Effector CD4-positive, alpha-beta T cell (primary cell): ENCODE results near the gene RGS7.
"Not testable (repeated sequence)": the region's sequence is repeated elsewhere in the genome, so short reads cannot be mapped to it uniquely, and the experiment has no call there.

Source experiments
- DNase-seq: peaks from one replicate; pipeline ENCODE4 v3.0.0-alpha.2; 2020

The RGS7 gene

GRCh38 chr1:240820816-240821215, 536.2 kb downstream of the RGS7 start:
- no peak for DNase-seq

GRCh38 chr1:240816472-240816871, 540.5 kb downstream of the RGS7 start:
- no peak for DNase-seq

- DNase-seq, result no peak
Measured at GRCh38 chr1:240813720-240814119, 543.3 kb downstream of the RGS7 start.

- no peak for DNase-seq
Measured at GRCh38 chr1:240811256-240811655, 545.7 kb downstream of the RGS7 start.

- DNase-seq, result no peak
Measured at GRCh38 chr1:240808381-240808780, 548.6 kb downstream of the RGS7 start.

DNA sequence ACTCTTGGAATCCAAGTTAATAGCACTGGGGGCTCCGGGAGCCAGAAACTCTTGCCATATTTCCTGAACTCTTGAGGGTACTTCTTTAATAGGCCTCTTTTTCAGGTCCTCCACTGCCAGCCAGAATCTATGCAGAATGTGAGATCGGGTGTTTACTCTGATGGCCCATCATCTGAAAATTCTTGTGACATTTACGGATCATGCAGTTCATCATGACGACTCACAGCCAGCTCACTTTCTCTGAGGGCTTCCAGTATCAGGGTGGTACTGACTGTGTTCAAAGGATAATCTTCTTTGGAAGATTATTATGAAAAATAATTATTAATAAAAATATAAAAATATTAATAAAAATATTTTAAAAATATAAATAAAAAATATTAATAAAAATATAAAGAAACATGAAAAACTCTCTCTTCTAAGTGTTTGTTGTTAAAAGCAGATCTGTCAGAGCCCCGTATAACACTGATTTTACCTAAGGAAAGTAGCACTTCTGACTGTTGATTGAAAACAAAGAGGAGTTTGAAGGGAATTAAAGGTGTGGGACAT, 550.7 kb downstream of the RGS7 start:
- DNase-seq, result no peak

GRCh38 chr1:240804475-240804874, 552.5 kb downstream of the RGS7 start:
- no peak for DNase-seq

DNA sequence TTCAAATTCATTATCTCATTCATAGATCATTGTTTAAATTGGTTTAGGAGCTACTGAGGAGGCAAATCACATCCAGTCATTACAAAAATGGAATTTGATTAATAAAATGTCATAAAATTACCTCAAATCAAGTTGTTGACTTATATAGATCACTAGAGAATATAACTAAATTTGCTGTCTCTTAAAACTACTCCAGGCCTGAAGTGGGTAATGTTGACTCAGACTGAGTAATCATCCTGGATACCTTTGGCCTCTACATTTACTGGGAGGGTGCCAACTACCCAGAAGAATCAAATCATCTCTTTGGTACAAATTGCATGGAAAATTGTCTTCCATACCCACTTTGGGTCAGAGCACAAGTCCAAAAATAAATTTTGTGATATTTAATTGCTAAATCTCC, 553.9 kb downstream of the RGS7 start:
- DNase-seq, result no peak

DNA sequence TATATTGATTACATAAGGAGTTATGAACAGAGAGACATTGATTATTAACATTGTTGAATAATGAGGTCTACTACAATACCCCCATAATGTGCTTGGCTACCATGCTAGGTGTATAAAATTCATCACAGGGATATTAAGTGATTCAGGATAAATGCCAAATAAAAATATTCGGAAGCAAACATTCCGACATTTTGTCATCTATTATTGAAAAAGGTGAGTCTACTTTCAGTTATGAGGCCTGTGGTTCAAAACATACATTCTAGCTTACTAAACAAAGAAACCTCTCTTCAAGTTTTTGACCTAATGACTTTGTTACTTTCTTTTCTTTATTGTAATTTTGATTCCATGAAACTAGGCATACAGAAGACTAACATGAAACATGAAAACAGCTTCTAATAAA, 554.7 kb downstream of the RGS7 start:
- DNase-seq, result no peak

- DNase-seq, result no peak
Measured at GRCh38 chr1:240801442-240801841, 555.6 kb downstream of the RGS7 start.

- no peak for DNase-seq
Measured at GRCh38 chr1:240800291-240800690, 556.7 kb downstream of the RGS7 start.

DNA sequence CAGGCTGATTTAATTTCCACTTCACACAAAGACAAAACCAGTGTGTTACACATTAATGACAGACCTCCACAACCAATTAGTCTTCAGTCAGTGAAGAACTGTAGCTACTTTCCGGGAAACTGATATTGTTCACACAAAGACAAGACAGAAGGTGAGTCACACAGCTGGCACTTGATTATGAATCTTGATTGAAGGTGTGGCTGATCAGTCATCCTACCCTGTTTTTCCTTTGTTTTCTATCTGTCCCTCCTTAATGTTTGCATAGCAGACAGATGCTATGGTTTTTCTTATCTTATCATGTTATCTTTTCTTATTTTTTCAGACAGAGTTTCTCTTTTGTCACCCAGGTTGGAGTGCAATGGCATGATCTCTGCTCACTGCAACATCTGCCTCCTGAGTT, 560.0 kb downstream of the RGS7 start:
- no peak for DNase-seq

GRCh38 chr1:240794046-240794843, 562.8 kb downstream of the RGS7 start:
- DNase-seq, result no peak

GRCh38 chr1:240792915-240793529, 564.0 kb downstream of the RGS7 start:
- DNase-seq, result no peak

GRCh38 chr1:240790856-240791255, 566.1 kb downstream of the RGS7 start:
- no peak for DNase-seq

GRCh38 chr1:240786880-240787279, 570.1 kb downstream of the RGS7 start:
- no peak for DNase-seq

- DNase-seq, result no peak
Measured at GRCh38 chr1:240784776-240785175, 572.2 kb downstream of the RGS7 start.

- DNase-seq, result not testable (repeated sequence)
Measured at GRCh38 chr1:240783728-240784137, 573.3 kb downstream of the RGS7 start.

DNA sequence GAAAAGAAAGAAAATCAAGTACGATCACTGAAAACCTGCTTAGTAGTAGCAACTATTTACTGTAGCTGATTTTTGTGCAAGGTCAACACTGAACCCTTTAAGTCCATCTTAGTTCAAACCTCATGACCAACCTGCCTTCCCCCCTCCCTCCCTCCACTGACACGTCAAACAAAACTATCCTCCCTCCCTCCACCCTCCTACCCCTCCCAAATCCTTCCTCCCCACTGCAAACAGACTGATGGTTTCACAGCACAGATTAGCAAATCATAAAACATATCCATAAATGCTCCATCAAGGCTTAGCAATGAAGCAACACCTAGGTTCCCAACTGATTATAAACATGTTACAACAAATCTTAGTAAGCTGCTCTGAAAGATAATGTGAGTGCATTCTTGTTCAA, 580.8 kb downstream of the RGS7 start:
- no peak for DNase-seq

DNA sequence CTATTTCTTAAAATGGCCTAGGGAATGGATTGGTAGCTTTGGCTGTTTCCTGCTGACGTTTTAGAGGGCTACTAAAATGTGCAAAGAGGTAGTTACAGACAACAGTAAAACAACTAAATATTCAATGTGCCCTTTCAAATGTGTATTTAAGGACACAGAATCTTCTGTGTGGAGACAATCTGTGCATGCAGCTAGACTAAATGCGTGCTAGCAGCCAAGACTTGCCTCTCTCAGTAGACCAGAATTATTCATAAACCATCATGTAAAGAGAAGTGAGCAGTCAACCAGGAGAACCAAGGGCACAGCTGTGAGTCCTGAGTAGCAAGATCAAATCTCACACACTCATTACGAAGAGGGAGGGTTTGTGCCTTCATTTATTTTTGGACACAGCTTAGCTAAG, 584.9 kb downstream of the RGS7 start:
- no peak for DNase-seq

GRCh38 chr1:240771450-240771849, 585.6 kb downstream of the RGS7 start:
- DNase-seq, result no peak

- no peak for DNase-seq
Measured at GRCh38 chr1:240768979-240769378, 588.0 kb downstream of the RGS7 start.

- no peak for DNase-seq
Measured at GRCh38 chr1:240766831-240767230, 590.2 kb downstream of the RGS7 start.

DNA sequence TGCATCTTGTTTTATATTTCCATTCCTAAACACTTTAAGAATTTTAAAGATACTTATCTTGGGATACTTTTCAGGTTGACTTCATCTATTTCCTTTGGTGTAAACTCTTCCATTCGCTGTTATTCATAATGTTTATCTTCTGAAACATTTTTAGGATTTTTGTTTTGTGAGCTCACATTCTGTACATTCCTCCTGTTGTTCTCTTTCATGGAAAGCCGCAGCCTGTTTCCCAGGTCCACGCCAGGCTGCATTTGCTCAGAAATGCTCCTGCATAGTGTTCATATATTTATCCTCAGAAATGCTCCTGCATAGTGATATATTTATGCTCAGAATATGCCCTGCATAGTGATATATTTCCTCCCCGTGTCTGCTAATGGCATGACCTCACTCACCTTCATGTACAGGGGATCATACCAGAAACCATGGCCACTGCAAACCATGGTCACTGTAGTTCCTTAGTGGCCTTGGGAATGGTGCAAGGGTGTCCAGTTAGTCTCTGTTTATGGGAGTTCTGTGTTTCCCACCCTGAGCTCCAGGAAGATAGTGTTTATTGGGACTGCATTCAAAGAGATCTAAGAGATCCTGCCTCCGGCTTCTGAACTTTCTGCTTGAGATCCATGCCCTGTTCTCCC, 591.2 kb downstream of the RGS7 start:
- no peak for DNase-seq
